IMR-90 (cell line): ENCODE data around the gene LDLRAD4. TPM values are rescaled to one million over a fixed set of nuclear protein-coding genes. Genes with fewer than 3 reads are reported as not detected.

Experiments used
- ATAC-seq: fragments of 200-7000 bp; cut with Tn5 transposase; 2 replicates; pipeline ENCODE4 v1.9.1; 2020; ENCODE audit warnings: low read depth, mild to moderate bottlenecking, moderate library complexity
- BruUV-seq: library from RNA; stranded (reverse); fragments of 400-500 nt; replicated peaks from 2 replicates; lab custom pipeline; 2021; lab: Mats Ljungman, UMichigan
- CTCF ChIA-PET: fragments of 300-600 bp; formaldehyde crosslinking; extraction: SDS; loops from one replicate; lab custom pipeline; 2021; ENCODE audit warnings: antibody characterized with exemption; lab: Yijun Ruan, JAX
- POLR2A ChIA-PET: fragments of 300-600 bp; sonication (Branson Sonifier 250); formaldehyde crosslinking; loops from one replicate; lab custom pipeline; 2022; ENCODE audit warnings: antibody characterized with exemption; ENCODE audit not compliant: unreplicated experiment; lab: Charles Lee
- DNase-seq: peaks from one replicate; pipeline ENCODE4 v3.0.0; 2013
- H2AFZ ChIP-seq: replicated peaks from 2 replicates; pipeline ENCODE3; 2013; ENCODE audit warnings: low read length, mild to moderate bottlenecking; ENCODE audit not compliant: poor library complexity
- H2AK5ac ChIP-seq: 2 replicates; pipeline ENCODE4 v1.6.1; 2013; ENCODE audit warnings: low read depth, low read length, inconsistent platforms
- H2AK9ac ChIP-seq: replicated peaks from 2 replicates; pipeline ENCODE3; 2013; ENCODE audit warnings: mild to moderate bottlenecking, low read depth, low read length, moderate library complexity; ENCODE audit not compliant: poor library complexity
- H2BK120ac ChIP-seq: 2 replicates; pipeline ENCODE4 v1.6.1; 2013; ENCODE audit warnings: low read depth, low read length, inconsistent platforms
- H2BK15ac ChIP-seq: 3 replicates; pipeline ENCODE4 v1.6.1; 2013; ENCODE audit warnings: low read depth, low read length, inconsistent platforms
- H2BK20ac ChIP-seq: 2 replicates; pipeline ENCODE4 v1.6.1; 2013; ENCODE audit warnings: low read depth, mild to moderate bottlenecking, inconsistent platforms, low read length, moderate library complexity
- H2BK5ac ChIP-seq: 2 replicates; pipeline ENCODE4 v1.6.1; 2013; ENCODE audit warnings: mild to moderate bottlenecking, low read depth, low read length, inconsistent platforms; ENCODE audit not compliant: poor library complexity, severe bottlenecking
- H3K14ac ChIP-seq: replicated peaks from 2 replicates; pipeline ENCODE4 v1.6.1; 2013; ENCODE audit warnings: low read depth, low read length, inconsistent platforms
- H3K18ac ChIP-seq: 2 replicates; pipeline ENCODE4 v1.6.1; 2013; ENCODE audit warnings: low read depth, low read length, control low read depth
- H3K23ac ChIP-seq: 2 replicates; pipeline ENCODE4 v1.6.1; 2013; ENCODE audit warnings: low read depth, low read length, inconsistent platforms
- H3K27ac ChIP-seq: 2 replicates; pipeline ENCODE4 v1.5.1; 2013; ENCODE audit warnings: mild to moderate bottlenecking, control low read depth, low read length; ENCODE audit not compliant: insufficient read depth
- H3K27me3 ChIP-seq: 2 replicates; pipeline ENCODE4 v1.6.1; 2013; ENCODE audit warnings: low read length; ENCODE audit not compliant: control insufficient read depth, insufficient read depth
- H3K36me3 ChIP-seq: 2 replicates; pipeline ENCODE4 v1.6.1; 2013; ENCODE audit warnings: low read length, mixed read lengths; ENCODE audit not compliant: control insufficient read depth, insufficient read depth
- H3K4ac ChIP-seq: 2 replicates; pipeline ENCODE4 v1.6.1; 2013; ENCODE audit warnings: low read depth, low read length, inconsistent platforms
- H3K4me1 ChIP-seq: 2 replicates; pipeline ENCODE4 v1.6.1; 2013; ENCODE audit warnings: low read length, mixed read lengths; ENCODE audit not compliant: control insufficient read depth, insufficient read depth
- H3K4me2 ChIP-seq: 2 replicates; pipeline ENCODE4 v1.6.1; 2013; ENCODE audit warnings: low read depth, mild to moderate bottlenecking, control low read depth, low read length, moderate library complexity
- H3K4me3 ChIP-seq: 2 replicates; pipeline ENCODE4 v1.5.1; 2013; ENCODE audit warnings: low read depth, mild to moderate bottlenecking, control low read depth, low read length, moderate library complexity; ENCODE audit not compliant: insufficient read depth
- H3K56ac ChIP-seq: 2 replicates; pipeline ENCODE4 v1.6.1; 2013; ENCODE audit warnings: low read length, inconsistent platforms; ENCODE audit not compliant: insufficient read depth; ENCODE audit errors: extremely low read depth
- H3K79me1 ChIP-seq, 2 experiments: 2 replicates each; pipeline ENCODE4 v1.6.1; 2013; ENCODE audit warnings: low read length in 2 of 2, inconsistent platforms in 1 of 2, low read depth in 1 of 2
- H3K9ac ChIP-seq: 2 replicates; pipeline ENCODE4 v1.6.1; 2013; ENCODE audit warnings: low read depth, low read length, control low read depth
- H3K9me1 ChIP-seq: 2 replicates; pipeline ENCODE4 v1.6.1; 2013; ENCODE audit warnings: low read length, inconsistent platforms; ENCODE audit not compliant: insufficient read depth
- H3K9me3 ChIP-seq: 2 replicates; pipeline ENCODE4 v1.6.1; 2013; ENCODE audit warnings: low read length; ENCODE audit not compliant: control insufficient read depth, insufficient read depth
- H4K20me1 ChIP-seq: 2 replicates; pipeline ENCODE4 v1.6.1; 2013; ENCODE audit warnings: low read length, inconsistent platforms; ENCODE audit not compliant: insufficient read depth
- H4K5ac ChIP-seq: 2 replicates; pipeline ENCODE4 v1.6.1; 2013; ENCODE audit warnings: mild to moderate bottlenecking, low read depth, low read length, control low read depth
- H4K8ac ChIP-seq, 2 experiments: 2 replicates each; pipeline ENCODE4 v1.6.1; 2013; ENCODE audit warnings: low read depth in 2 of 2, low read length in 2 of 2, control low read depth in 1 of 2, inconsistent platforms in 1 of 2
- H4K91ac ChIP-seq: 2 replicates; pipeline ENCODE4 v1.6.1; 2013; ENCODE audit warnings: low read depth, low read length, inconsistent platforms; ENCODE audit not compliant: insufficient read depth
- BHLHE40 ChIP-seq: fragments of 150-350 bp; IDR thresholded peaks from 2 replicates; pipeline ENCODE4 v1.6.1; 2016; ENCODE audit warnings: mild to moderate bottlenecking, low read depth, low read length
- CEBPB ChIP-seq: IDR thresholded peaks from 2 replicates; pipeline ENCODE4 v1.6.1; 2012; ENCODE audit warnings: low read depth, low read length, improper control_type of control experiment
- CHD1 ChIP-seq: IDR thresholded peaks from 2 replicates; pipeline ENCODE4 v1.6.1; 2012; ENCODE audit warnings: low read depth, low read length, improper control_type of control experiment
- ELK1 ChIP-seq: fragments of 150-350 bp; IDR thresholded peaks from 2 replicates; pipeline ENCODE4 v1.6.1; 2016; ENCODE audit warnings: low read depth, mild to moderate bottlenecking, low read length, moderate library complexity, borderline replicate concordance
- MAFK ChIP-seq: IDR thresholded peaks from 2 replicates; pipeline ENCODE4 v1.6.1; 2012; ENCODE audit warnings: low read depth, low read length, improper control_type of control experiment
- MAZ ChIP-seq: IDR thresholded peaks from 2 replicates; pipeline ENCODE4 v1.6.1; 2012; ENCODE audit warnings: low read depth, mild to moderate bottlenecking, low read length, improper control_type of control experiment, moderate library complexity, borderline replicate concordance
- MXI1 ChIP-seq: IDR thresholded peaks from 2 replicates; pipeline ENCODE4 v1.6.1; 2012; ENCODE audit warnings: low read depth, mild to moderate bottlenecking, low read length, moderate library complexity, borderline replicate concordance
- POLR2A ChIP-seq: IDR thresholded peaks from 2 replicates; pipeline ENCODE4 v1.6.1; 2012; ENCODE audit warnings: mild to moderate bottlenecking, low read depth, low read length
- RAD21 ChIP-seq: IDR thresholded peaks from 2 replicates; pipeline ENCODE4 v1.6.1; 2012; ENCODE audit warnings: low read length, improper control_type of control experiment
- RCOR1 ChIP-seq: IDR thresholded peaks from 2 replicates; pipeline ENCODE4 v1.6.1; 2012; ENCODE audit warnings: mild to moderate bottlenecking, low read length, improper control_type of control experiment; ENCODE audit not compliant: insufficient replicate concordance
- RFX5 ChIP-seq: IDR thresholded peaks from 2 replicates; pipeline ENCODE4 v1.8.0; 2012; ENCODE audit warnings: low read depth, mild to moderate bottlenecking, low read length, moderate library complexity
- SMC3 ChIP-seq: fragments of 150-350 bp; IDR thresholded peaks from 2 replicates; pipeline ENCODE4 v1.6.1; 2016; ENCODE audit warnings: low read depth, mild to moderate bottlenecking, antibody characterized with exemption, low read length, moderate library complexity
- WGBS, 2 experiments: methylation state at CpG; one replicate each; pipeline versions ENCODE4 v1.1.5 to v1.1.7; 2013; ENCODE audit warnings: missing lambda C conversion rate in 2 of 2; ENCODE audit not compliant: insufficient read length in 1 of 2; ENCODE audit errors: extremely low coverage in 2 of 2; 5-methylcytosine and 5-hydroxymethylcytosine counted together
- dilution Hi-C: fragments of 300-500 bp; cut with HindIII; formaldehyde crosslinking; loops from one replicate; pipeline ENCODE4 v1.14.3; 2018; ENCODE audit warnings: low sequenced_read_pairs; ENCODE audit not compliant: unreplicated experiment
- in situ Hi-C: fragments of 300-500 bp; cut with MboI; formaldehyde crosslinking; loops from 3 replicates; pipeline ENCODE4 v1.14.3; 2019; ENCODE audit warnings: low sequenced_read_pairs, inconsistent platforms, mixed read lengths
- intact Hi-C: fragments of 100-400 bp; cut with micrococcal nuclease; formaldehyde crosslinking; loops from 2 replicates; pipeline ENCODE4 v1.10.0; 2022
- polyA plus RNA-seq, 3 experiments: library from polyadenylated mRNA; depleted of rRNA; stranded (reverse); fragments of >200 nt; gene quantifications; 2 replicates each; pipeline ENCODE4 v1.2.3, GENCODE V29; 2012; ENCODE audit warnings: low replicate concordance in 1 of 3
- total RNA-seq: library from RNA; depleted of rRNA; stranded (reverse); fragments of >200 nt; gene quantifications from 2 replicates; pipeline ENCODE4 v1.2.3, GENCODE V29; 2012
- TF ChIP-seq, protein P1 (sequence below): conservative IDR thresholded peaks from 2 replicates; pipeline ENCODE4 v1.5.1; 2012; ENCODE audit warnings: mild to moderate bottlenecking, low read depth, low read length, improper control_type of control experiment

Gene LDLRAD4
- total and polyA plus RNA-seq, 2 of the 4 experiments (the other 2 are of a cell fraction): not detected

DNA sequence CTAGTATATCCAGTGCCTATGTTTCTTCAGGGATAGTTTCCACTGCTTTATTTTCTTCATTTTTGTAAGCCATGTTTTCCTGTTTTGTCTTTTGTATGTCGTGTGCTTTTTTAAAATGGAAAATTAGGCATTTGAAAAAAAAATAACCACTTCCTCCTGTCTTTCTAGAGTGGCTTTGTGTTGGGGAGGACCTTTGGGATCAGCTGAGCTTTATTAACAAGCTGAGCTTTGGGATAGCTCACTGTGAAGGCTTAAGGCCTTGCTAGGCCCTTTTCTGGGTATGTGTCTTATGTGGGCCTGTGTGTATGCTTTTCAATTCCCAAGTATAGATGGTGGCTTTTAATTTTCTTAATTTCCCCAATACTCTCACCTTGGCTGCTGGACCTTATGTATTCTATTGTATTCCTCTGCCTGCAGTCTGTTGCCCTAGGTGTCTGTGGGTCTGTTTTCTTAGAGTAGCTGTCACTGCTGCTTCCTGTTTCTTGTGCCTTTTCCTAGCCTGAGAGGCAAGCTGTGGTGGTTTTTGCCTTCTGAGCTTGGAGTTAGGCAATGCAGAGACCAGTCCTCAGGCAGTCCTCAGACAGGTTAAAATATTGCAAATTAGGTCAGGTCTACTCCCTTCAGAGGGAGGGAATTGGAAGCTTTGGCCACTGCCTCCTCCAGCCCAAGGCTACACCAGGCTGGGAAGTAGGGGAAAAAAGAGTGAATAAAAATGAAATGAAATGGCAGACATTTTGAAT is 134.7 kb downstream of the LDLRAD4 start:
- POLR2A ChIA-PET: no interaction called here

More for the DNA sequence above, 134.7 kb downstream of the LDLRAD4 start:
- H2BK120ac ChIP-seq: no peak overlapping the region
- no peak overlapping the region for H3K18ac ChIP-seq
- H3K9ac ChIP-seq: no peak overlapping the region
- H3K36me3 ChIP-seq: no peaks in the 10 kb centered on the region
- CTCF ChIA-PET: interaction anchor here (0.6 kb wide), 1 partner anchor 11 kb away, joined by 3 read pairs; no protein-coding TSS in a partner anchor
- H3K4me2 ChIP-seq: no peak overlapping the region
- H2BK5ac ChIP-seq: no peak overlapping the region
- H2BK15ac ChIP-seq: no peak overlapping the region
- H4K91ac ChIP-seq: no peak overlapping the region
- in situ Hi-C loops: no loop called here
- no peak for DNase-seq
- H2BK20ac ChIP-seq: no peak overlapping the region
- no peaks in the 10 kb centered on the region for H3K79me1 ChIP-seq
- WGBS, 2 experiments: no CpG with 5 or more reads among the region's 1 CpG
- no peak overlapping the region for H4K8ac ChIP-seq
- no peaks in the 10 kb centered on the region for H3K27me3 ChIP-seq
- no peak overlapping the region for H2AFZ ChIP-seq
- H3K4me1 ChIP-seq: no peaks in the 10 kb centered on the region
- no peak for ATAC-seq
- intact Hi-C loops: no loop called here
- H3K4ac ChIP-seq: no peak overlapping the region
- no peak overlapping the region for H3K14ac ChIP-seq
- H3K27ac ChIP-seq: no peak overlapping the region
- no peak overlapping the region for H2AK5ac ChIP-seq
- H2AK9ac ChIP-seq: no peak overlapping the region
- H4K5ac ChIP-seq: no peak overlapping the region
- no peaks in the 10 kb centered on the region for H3K9me3 ChIP-seq
- BruUV-seq: no TSS peak
- no peaks in the 10 kb centered on the region for H4K20me1 ChIP-seq
- no peaks in the 10 kb centered on the region for H3K9me1 ChIP-seq
- H3K56ac ChIP-seq: no peak overlapping the region
- no peak overlapping the region for H3K4me3 ChIP-seq
- no peak overlapping the region for H3K23ac ChIP-seq
- dilution Hi-C loops: no loop called here
- TF ChIP-seq RAD21: no peak
- TF ChIP-seq, protein P1, sequence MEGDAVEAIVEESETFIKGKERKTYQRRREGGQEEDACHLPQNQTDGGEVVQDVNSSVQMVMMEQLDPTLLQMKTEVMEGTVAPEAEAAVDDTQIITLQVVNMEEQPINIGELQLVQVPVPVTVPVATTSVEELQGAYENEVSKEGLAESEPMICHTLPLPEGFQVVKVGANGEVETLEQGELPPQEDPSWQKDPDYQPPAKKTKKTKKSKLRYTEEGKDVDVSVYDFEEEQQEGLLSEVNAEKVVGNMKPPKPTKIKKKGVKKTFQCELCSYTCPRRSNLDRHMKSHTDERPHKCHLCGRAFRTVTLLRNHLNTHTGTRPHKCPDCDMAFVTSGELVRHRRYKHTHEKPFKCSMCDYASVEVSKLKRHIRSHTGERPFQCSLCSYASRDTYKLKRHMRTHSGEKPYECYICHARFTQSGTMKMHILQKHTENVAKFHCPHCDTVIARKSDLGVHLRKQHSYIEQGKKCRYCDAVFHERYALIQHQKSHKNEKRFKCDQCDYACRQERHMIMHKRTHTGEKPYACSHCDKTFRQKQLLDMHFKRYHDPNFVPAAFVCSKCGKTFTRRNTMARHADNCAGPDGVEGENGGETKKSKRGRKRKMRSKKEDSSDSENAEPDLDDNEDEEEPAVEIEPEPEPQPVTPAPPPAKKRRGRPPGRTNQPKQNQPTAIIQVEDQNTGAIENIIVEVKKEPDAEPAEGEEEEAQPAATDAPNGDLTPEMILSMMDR: no peak
- TF ChIP-seq MAFK: no peak
- TF ChIP-seq CHD1: no peak
- no peak for TF ChIP-seq POLR2A
- no peak for TF ChIP-seq ELK1
- no peak for TF ChIP-seq RCOR1
- TF ChIP-seq MXI1: no peak
- no peak for TF ChIP-seq MAZ
- TF ChIP-seq SMC3: no peak
- no peak for TF ChIP-seq CEBPB
- no peak for TF ChIP-seq BHLHE40
- TF ChIP-seq RFX5: no peak
